GM19324 (cell line): Measurements from ENCODE around the gene RBM15.

Experiments
- ATAC-seq: cut with Tn5 transposase; IDR thresholded peaks from one replicate; pipeline ENCODE4 v1.9.1; 2021; ENCODE audit warnings: mild to moderate bottlenecking, moderate library complexity; ENCODE audit not compliant: unreplicated experiment, low FRiP score

The RBM15 gene

DNA sequence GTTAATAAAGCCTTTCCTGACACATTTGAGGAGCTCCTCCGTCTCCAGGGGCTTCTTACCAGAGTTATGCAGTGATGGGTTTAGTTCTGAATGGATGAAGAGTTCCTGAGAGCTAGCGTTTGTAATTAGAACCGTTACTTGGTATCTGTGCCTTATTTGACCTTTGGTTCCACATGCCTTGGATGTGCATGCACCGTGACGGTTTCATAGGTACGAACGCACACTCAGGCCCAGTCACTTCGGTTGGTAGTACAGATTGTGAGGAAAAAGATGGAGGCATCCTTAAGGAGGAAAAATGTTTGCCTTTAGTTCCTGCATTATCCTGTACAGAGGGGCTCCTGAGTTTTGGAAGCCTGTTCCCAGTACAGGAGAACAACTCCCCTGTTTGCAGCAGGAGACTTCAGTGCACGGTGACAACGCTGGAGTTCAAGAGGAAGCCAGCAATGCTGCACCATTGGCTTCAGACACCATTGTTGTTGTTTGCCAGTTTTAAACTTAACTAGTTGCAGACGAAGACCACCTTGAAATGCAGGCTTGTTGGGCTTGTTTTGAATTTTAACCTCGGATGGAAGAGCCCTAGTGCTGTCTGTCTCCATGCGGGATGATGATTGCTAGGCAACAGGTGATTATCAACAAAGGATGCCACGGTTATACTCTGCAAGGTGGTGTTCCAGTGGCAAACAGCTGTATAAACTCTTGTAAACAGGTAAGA lies 8.2 kb downstream of the RBM15 start:
- ATAC-seq, result no peak

DNA sequence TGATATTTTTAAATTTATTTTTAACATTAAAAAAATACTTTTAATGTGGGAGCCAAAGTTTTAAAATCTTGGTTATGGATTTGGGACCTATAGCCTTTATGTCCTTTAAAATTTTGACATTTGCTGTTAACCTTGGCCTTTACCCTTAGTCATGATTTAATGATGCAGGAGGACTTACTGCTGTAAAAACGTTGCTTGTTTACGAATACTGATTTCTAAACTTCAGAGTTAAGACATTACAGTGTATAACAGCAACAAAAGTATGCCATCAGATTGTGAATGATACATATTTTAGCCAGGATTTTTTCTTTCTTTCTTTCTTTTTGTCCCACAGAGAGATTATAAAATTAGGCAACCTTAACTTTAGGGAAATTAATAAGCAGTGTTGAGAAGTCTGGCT lies 8.9 kb downstream of the RBM15 start:
- no peak for ATAC-seq

DNA sequence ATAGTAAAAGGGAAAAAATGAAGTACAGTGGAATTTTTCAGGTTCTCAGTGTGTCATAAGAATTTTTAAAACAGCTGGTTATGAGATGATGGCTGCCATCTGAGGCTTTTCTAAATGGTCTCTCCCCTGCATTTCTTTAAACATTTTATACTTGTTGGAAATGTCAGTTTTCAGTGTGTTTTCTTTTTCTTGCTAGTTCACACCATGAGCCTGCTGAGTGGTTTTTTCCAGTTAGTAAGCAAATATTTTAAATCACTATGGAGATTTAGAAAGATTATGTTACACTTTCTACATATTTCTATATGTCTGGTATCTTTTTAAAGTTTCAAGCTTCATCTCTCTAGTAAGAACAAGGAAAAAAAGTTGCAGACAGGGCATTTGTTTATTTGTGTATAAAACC lies 9.6 kb downstream of the RBM15 start:
- ATAC-seq, result no peak

DNA sequence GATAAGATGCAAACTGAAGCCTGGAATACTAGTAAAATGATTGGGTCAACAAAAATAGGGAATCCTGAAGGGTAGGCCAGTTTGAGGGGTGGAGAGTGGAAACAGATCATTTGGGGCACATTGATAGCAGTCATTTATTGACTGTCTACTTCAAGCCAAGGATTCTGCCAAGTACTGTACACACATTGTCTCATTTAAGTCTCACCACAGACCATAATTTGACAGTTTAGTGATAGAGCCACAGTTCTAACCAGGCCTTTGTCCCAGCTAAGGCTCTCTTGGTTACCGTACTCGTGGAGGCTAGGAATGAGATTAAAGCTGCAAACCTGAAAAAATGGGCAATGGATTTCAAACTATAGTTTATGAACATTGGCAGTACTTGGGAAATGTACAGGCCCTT lies 11.2 kb downstream of the RBM15 start:
- no peak for ATAC-seq

DNA sequence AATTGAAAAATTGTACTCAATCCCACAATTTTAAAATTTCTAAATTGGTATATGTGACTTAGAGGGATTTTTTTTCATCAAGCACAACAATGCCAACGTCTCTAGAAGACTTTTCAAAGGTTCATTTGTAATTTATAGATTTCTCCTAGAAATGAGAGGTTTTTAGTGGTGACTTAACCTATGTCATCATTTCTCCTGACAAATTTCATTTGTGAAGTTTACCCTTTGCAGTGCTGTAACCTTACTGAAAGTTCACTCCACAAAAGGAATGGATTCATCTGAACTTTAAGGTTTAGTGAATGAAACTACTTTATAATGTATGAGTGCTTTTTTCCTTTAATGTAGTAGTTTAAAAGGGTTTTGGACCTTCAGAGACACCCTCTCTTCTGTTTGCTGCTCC lies 16.1 kb downstream of the RBM15 start:
- ATAC-seq, result no peak

DNA sequence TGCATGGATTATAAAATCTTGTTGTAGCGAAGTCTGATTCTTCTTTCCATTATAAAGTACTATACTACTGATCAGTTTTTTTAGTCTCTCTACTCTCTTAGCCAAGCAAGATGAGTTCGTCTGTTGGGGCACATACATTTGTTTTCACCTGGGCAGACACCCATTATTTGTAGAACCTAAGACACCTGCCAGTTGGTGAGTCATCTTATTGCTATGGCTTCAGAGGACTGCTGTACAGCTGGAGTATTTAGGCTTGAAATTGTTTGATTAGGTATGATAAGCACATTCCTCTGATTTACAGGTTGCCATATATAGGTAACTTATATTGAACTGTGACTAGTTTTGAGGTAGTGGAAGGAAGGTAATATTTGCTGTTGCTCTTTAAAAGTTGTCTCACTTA lies 17.2 kb downstream of the RBM15 start:
- ATAC-seq, result no peak

DNA sequence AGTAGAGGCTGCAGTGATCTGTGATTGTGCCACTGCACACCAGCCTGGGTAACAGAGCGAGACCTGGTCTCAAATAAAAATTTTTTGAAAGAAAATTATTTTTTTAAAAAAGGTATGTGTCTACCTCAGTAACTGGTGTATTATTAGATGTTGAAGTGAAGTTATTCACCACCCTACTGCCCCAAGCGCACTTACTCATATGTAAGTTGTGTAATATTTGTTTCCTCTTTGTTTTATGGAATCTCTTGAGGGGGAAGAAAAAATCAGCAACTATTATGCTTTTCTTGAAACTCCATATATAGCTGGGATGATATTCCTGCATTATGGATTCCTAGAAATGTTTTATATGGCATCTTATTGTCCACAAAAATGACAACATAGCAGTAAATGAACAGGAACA lies 21.3 kb downstream of the RBM15 start:
- ATAC-seq, result no peak

DNA sequence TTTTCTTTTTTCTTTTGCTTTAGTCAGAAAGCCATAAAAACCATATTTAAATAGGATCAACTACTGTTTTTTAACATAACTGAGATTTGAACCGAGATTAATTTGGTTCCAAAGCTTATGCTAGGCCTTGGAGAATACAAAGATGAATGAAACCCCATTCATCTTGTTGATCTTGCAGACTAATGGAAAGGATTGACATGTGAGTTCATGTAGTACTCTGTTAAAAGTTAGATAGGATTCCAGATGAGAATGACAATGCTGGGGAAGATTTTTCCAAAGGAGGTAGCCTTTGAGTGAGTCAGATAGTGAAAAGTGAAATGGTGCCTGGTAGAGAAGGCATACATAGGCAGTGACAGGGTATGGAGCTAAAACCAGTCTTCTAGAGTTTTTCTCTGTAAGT lies 22.7 kb downstream of the RBM15 start:
- ATAC-seq, result no peak

DNA sequence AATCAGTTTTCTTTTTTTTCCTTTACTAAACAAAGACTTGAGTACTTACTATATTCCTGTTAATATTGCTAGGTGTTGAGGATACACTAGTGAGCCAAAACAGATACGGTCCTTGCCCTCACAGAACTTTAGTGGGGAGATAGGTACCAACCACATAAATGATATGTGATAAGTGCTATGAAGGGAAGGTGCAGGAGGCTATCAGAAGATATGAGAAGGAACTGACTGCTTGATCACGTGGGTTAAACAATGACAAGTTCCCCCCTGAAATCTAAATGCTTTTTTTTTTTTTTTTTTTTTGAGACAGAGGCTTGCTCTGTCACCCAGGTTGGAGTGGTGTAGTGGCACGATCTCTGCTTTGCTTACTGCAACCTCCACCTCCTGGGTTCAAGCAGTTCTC lies 25.0 kb downstream of the RBM15 start:
- no peak for ATAC-seq

DNA sequence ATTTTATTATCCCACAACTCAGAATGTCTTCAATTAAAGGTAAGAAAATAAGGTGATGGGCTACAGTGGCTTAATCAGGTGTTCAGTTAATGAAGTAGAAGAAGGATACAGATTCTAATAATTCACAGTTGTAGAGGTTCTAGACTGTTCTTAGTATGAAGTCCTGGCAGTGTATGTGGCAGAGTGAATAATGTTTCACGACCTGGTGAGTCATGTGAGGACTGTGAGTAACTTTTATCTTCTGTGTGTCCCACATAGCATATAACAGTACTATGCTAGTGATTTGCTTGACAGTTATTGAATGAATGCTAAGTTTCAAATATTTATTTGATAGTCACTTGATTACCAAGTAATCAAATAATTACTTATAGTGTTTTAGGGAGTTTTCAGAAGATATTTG lies 31.6 kb downstream of the RBM15 start:
- no peak for ATAC-seq

DNA sequence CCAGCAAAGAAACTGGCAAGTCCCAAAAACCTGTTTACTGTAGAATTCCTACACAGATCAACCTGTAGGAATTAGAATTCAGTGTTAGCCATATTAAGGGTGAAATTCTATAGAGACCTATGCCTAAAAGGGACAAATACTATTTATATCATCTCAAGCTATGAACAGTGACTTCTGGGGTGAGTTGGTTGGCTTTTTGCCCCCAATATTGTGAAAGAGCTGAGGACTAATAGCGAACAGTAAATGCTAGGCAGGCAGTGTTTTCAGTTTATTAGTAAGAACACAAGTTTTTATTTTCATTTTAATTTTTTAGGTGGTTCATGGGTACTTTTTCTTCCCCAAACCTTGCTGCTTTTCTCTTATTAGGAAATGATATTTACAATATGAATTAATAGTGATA lies 36.3 kb downstream of the RBM15 start:
- ATAC-seq, result no peak

DNA sequence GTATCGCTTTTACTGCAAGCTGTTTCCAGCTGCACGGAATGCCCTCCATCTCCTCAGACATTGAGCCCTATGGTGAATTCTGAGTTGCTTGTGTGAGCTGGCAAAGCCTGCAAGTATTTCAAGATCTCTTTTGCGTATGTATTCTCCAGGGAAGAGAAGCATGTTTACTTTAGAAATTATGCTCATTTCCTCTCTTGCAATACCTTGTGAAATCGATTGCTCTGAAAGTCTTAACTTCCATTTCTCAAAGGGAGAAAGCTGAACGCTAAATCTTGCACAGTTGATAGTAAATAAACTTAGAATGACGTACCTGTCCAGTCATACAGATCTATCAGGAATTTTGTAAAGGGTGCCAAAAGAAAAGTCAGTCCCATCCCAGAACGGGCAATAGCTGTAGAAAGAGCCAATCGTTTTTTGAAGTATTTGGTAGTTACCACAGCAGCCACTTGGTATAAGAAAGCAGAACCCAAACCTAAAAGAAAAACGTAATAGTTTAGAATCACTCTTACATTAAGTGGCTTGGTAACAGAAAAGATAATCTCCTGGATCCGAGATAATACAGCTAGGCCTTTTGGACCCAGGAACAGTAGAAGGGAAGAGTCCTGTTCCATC lies 41.6 kb downstream of the RBM15 start:
- ATAC-seq, result no peak

DNA sequence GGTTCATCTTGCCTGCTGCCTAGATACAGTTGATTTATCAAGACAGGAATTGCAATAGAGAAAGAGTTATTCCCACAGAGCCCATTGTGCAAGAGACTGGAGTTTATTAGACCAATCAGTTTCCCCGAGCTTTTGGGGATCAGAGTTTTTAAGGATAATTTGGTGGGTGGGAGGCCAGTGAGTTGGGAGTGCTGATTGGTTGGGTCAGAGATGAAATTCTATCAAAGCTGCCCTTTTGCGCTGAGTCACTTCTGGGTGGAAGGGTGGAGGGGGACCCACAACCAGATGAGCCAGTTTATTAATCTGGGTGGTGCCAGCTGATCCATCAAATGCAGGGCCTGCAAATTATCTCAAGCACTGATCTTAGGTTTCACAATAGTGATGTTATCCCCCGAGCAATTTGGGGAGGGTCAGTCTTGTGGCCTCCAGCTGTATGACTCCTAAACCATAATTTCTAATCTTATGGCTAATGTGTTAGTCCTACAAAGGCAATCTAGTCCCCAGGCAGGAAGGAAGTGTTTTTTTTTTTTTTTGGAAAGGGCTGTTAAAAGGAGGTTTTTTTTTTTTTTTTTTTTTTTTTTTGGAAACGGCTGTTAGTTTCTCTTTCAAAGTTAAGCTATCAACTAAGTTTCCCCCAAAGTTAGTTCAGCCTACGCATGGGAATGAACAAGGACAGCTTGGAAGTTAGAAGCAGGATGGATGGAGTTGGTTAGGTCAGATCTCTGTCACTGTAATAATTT lies 44.2 kb downstream of the RBM15 start:
- no peak for ATAC-seq

DNA sequence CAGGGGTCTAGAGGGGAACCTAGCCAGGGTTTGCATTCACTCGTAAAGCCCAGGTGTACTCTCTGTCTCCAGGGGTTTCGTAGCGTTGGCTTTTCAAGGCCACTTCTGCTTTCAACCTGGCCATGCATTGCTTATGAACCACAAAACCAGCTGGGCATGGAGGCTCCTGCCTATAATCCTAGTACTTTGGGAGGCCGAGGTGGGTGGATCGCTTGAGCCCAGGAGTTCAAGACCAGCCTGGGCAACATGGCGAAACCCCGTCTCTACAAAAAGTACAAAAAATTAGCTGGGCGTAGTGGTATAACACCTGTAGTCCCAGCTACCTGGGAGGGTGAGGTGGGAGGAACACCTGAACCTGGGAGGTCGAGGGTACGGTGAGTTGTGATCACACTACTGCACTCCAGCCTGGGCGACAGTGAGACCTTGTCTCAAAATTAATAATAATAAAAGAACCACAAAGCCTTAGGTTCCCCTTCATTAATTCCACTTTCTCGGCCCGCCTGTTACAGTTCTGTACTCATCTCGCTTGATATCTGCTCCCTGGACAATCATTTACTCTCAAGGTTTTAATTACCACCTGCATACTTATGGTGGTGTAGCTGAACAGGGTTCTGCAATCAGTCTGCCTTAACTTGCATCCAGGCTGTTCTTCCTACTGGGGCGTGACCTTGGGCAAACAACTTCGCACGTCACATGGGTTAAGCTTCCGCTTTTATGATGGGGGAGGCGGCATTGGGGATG lies 45.6 kb downstream of the RBM15 start:
- ATAC-seq, result peak; percentile 60

DNA sequence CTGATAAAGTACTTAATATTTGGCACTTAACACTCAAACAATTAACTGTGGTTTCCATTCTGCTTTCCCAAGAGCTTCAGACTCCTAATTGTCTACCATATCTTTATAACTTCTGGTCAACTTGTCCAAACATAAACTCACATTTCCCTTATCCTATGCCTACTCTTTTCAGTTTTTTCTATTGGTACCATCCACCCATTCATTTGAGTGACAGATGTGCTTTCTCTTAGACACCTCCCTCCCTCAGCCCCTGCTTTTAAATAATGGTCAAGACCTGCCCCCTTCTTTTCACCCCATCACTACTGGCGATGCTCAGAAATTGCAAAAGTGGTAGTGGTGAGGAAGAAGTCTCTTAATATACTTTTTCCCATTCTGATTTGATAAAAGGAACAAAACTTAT lies 46.2 kb downstream of the RBM15 start:
- ATAC-seq, result no peak

DNA sequence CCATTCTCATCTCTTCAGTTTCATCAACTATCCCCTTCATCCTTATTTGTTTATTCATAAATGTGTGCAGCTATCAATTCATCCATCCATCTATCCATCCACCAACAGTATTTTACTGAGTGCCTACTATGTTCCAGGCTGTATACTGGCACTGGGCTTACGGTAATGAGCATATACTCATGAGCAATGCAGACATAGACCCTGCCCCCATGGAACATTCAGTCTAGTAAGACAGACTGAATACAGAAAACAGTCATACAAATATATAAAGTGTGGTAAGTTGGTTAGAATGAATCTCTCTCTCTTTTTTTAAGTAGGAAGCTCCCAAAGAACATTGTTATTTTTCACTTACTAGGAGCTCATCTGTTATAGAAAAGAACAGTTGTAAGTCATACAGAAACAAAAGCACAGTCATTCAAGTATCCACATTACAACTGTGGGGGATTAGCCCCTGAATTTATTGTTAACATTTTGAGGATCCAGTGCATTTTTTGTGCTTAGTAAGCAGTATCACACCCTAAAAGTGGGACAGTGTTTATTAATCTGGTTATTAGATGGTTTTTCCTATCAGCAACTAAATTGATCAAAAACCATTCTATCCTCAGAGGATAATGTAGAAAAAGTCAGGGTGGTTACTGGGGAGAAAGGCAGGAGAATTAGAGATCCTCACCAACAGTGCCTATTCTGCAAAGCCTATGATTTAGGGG lies 48.0 kb downstream of the RBM15 start:
- no peak for ATAC-seq

DNA sequence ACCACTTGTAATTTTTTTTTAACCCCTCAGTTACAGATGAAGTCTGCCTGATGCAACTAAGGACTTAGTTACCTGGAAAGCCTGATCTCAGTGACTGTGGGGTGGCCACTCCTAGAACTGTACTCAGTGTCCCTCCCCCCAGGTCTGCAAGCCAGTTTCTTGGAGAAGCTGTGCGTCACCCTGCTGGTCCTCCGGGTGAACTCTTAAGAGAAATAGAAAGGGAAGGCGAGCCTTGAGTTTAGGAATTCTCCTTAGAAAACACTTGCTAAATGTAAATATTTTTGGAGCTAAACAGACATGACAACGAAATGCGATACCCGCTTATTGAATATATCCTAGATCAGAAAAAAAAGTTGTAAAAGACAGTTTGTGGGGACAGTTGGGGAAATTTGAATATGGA lies 50.9 kb downstream of the RBM15 start:
- no peak for ATAC-seq

DNA sequence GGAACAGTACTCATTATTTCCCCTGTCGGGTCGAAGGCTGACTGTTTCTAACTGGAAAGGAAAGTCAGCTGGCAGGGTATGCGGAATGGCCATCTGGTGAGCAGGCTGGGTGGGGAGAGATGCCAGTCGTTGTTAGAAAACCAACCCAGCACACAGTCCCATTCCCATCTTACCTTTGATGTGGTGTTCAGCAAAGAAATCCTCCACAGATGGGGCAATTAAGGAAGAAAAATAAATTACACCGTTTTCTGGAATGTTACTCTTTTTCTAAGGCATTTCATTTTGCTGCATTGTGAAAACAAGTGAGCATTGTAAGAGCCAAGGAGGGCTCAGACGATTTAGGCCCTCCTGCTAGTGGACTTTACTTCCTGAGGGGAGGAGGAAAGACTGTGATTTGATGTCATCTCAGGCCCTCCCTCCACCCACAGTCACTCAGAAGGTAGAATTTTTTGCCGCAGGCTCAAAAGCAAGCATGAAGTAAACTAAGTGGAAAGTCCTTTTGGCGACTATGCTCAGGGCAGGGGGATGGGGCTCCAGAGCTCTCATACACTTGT lies 51.6 kb downstream of the RBM15 start, which contains the start of gene SLC16A4:
Gene SLC16A4, minus strand, starts transcription at position 335 of the 554 bp plus-strand sequence. CDS start 1,703 bp downstream, outside the sequence.
- no peak for ATAC-seq

DNA sequence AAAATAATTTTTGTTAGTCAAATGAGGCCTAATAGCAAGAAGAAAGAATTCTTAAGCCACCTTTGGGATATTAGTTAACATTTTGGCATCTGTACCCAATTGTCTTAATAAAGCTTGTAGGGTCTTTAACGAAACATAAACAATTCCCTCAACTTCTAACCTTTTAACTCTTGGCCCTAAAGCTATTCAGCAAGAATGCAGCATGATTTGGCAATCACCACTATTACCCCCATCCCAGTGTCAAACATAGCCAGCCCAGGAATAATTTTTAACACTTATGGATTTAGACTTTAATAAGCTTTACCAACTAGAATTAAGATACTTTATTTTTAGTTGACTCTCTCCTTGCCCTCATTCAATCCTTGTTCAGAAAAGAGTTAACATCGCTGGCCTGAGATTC lies 54.1 kb downstream of the RBM15 start:
- no peak for ATAC-seq
